Activated CD8-positive, alpha-beta T cell treated with anti-CD3 and anti-CD28 coated beads for 36 hours (primary cell): ENCODE results near the gene LHFPL3. TPM values are rescaled to one million over a fixed set of nuclear protein-coding genes. Genes with fewer than 3 reads are reported as not detected.

Experiments used
- ATAC-seq: fragments of 200-7000 bp; cut with Tn5 transposase; one replicate; pipeline ENCODE4 v1.10.0; 2021; ENCODE audit warnings: mild to moderate bottlenecking, moderate library complexity
- CTCF ChIA-PET: fragments of 350-600 bp; sonication (Branson Sonifier 250); formaldehyde crosslinking; loops from one replicate; lab custom pipeline; 2021; ENCODE audit warnings: antibody characterized with exemption; lab: Charles Lee
- POLR2A ChIA-PET: fragments of 350-600 bp; sonication (Branson Sonifier 250); formaldehyde crosslinking; loops from one replicate; lab custom pipeline; 2021; ENCODE audit warnings: antibody characterized with exemption; lab: Charles Lee
- DNase-seq: peaks from one replicate; pipeline ENCODE4 v3.0.0-alpha.2; 2020
- H3K27ac Mint-ChIP-seq: one replicate; pipeline ENCODE4 v1.8.0; 2021; ENCODE audit warnings: mild to moderate bottlenecking, mixed read lengths
- H3K27me3 Mint-ChIP-seq: one replicate; pipeline ENCODE4 v1.8.0; 2021; ENCODE audit warnings: mixed read lengths
- H3K36me3 Mint-ChIP-seq: one replicate; pipeline ENCODE4 v1.8.0; 2021; ENCODE audit warnings: low read depth, mixed read lengths
- H3K4me1 Mint-ChIP-seq: one replicate; pipeline ENCODE4 v1.8.0; 2021; ENCODE audit warnings: low read depth, mixed read lengths
- H3K4me3 Mint-ChIP-seq: one replicate; pipeline ENCODE4 v1.8.0; 2021; ENCODE audit warnings: mild to moderate bottlenecking, moderate library complexity, mixed read lengths
- H3K9me3 Mint-ChIP-seq: one replicate; pipeline ENCODE4 v1.8.0; 2021; ENCODE audit warnings: mixed read lengths
- intact Hi-C: fragments of 100-400 bp; cut with micrococcal nuclease; formaldehyde crosslinking; loops from one replicate; pipeline ENCODE4 v1.10.0; 2022
- total RNA-seq, 2 experiments: library from RNA; stranded (reverse); gene quantifications; one replicate each; pipeline ENCODE4 v1.2.3, GENCODE V29; 2021
- TF ChIP-seq, protein P1 (sequence below): fragments of 200-600 bp; IDR thresholded peaks from one replicate; pipeline ENCODE4 v1.8.0; 2022; ENCODE audit warnings: antibody characterized with exemption, mild to moderate bottlenecking

The LHFPL3 gene
- total RNA-seq, 2 experiments from 2014 or later: not detected

- Mint-ChIP-seq H3K27ac (no peak overlapping the region), H3K36me3 (no peaks in the 10 kb centered on the region), H3K27me3 (peaks cover 12% of the 10 kb centered on the region), H3K4me3 (no peak overlapping the region), H3K4me1 (no peaks in the 10 kb centered on the region), H3K9me3 (no peaks in the 10 kb centered on the region)
- CTCF ChIA-PET: no interaction called here
- intact Hi-C loops: no loop called here
- ATAC-seq (no peak), DNase-seq (no peak)
- TF ChIP-seq, protein P1, sequence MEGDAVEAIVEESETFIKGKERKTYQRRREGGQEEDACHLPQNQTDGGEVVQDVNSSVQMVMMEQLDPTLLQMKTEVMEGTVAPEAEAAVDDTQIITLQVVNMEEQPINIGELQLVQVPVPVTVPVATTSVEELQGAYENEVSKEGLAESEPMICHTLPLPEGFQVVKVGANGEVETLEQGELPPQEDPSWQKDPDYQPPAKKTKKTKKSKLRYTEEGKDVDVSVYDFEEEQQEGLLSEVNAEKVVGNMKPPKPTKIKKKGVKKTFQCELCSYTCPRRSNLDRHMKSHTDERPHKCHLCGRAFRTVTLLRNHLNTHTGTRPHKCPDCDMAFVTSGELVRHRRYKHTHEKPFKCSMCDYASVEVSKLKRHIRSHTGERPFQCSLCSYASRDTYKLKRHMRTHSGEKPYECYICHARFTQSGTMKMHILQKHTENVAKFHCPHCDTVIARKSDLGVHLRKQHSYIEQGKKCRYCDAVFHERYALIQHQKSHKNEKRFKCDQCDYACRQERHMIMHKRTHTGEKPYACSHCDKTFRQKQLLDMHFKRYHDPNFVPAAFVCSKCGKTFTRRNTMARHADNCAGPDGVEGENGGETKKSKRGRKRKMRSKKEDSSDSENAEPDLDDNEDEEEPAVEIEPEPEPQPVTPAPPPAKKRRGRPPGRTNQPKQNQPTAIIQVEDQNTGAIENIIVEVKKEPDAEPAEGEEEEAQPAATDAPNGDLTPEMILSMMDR: no peak
- POLR2A ChIA-PET: no interaction called here
Observed at GRCh38 chr7:104790440-104790839, 462.0 kb downstream of the LHFPL3 start.

DNA sequence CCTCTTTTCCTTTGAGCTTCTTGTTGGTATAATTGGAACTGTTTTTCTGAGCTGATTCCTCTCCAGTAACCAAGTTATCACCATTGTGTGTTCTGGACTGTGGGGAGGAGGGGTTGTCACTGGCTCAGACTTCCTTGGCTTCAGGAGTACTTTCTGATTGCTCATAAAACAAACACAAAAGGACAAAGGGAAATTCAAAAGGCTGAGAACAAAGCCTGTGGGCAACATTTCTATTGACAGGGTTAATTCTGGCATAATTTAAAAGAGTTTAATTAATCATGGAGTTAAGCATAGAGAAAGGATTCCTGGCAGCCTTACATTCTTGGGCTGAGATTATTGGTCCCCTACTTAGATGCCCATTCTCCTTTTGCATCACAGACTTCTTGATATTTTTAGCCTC, 462.7 kb downstream of the LHFPL3 start:
- CTCF ChIA-PET: no interaction called here
- intact Hi-C loops: no loop called here
- POLR2A ChIA-PET: no interaction called here

DNA sequence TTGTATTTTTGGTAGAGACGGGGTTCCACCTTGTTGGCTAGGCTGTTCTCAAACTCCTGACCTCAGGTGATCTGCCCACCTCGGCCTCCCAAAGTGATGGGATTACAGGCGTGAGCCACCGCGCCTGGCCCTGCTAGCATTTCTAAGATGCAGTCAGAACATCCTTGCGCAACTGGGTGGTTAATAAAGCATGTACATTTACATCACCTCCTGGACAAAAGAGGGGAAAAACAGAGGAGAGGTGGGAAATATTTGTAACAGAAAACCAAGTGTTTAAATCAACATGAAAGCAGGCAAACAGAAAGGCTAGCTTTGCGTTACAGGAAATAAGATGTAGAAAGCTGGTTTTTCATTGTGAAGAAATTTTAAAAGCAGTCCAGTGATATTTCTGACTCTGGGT, 464.7 kb downstream of the LHFPL3 start:
- no peaks in the 10 kb centered on the region for H3K36me3 Mint-ChIP-seq
- no peaks in the 10 kb centered on the region for H3K4me1 Mint-ChIP-seq
- ChIA-PET CTCF (no interaction called here), POLR2A (no interaction called here)
- H3K9me3 Mint-ChIP-seq: no peaks in the 10 kb centered on the region
- H3K27me3 Mint-ChIP-seq: peaks cover 18% of the 10 kb centered on the region
- TF ChIP-seq, protein P1: no peak
- H3K27ac Mint-ChIP-seq: no peak overlapping the region
- ATAC-seq (no peak), DNase-seq (no peak)
- intact Hi-C loops: no loop called here
- no peak overlapping the region for H3K4me3 Mint-ChIP-seq

More for the DNA sequence above, 462.7 kb downstream of the LHFPL3 start:
- Mint-ChIP-seq H3K36me3 (no peaks in the 10 kb centered on the region), H3K27me3 (peaks cover 15% of the 10 kb centered on the region), H3K4me3 (no peak overlapping the region), H3K9me3 (no peaks in the 10 kb centered on the region), H3K4me1 (no peaks in the 10 kb centered on the region), H3K27ac (no peak overlapping the region)
- TF ChIP-seq, protein P1: no peak
- DNase-seq (no peak), ATAC-seq (no peak)

- H3K9me3 Mint-ChIP-seq: no peaks in the 10 kb centered on the region
- ChIA-PET POLR2A (no interaction called here), CTCF (no interaction called here)
- ATAC-seq (no peak), DNase-seq (no peak)
- TF ChIP-seq, protein P1: no peak
- no peak overlapping the region for H3K27ac Mint-ChIP-seq
- intact Hi-C loops: no loop called here
- H3K4me3 Mint-ChIP-seq: no peak overlapping the region
- no peaks in the 10 kb centered on the region for H3K36me3 Mint-ChIP-seq
- H3K4me1 Mint-ChIP-seq: no peaks in the 10 kb centered on the region
- H3K27me3 Mint-ChIP-seq: peaks cover 18% of the 10 kb centered on the region
Observed at GRCh38 chr7:104794154-104794553, 465.8 kb downstream of the LHFPL3 start.

- intact Hi-C loops: no loop called here
- no peaks in the 10 kb centered on the region for H3K36me3 Mint-ChIP-seq
- no peak for DNase-seq
- no peaks in the 10 kb centered on the region for H3K4me1 Mint-ChIP-seq
- no peaks in the 10 kb centered on the region for H3K9me3 Mint-ChIP-seq
- H3K27me3 Mint-ChIP-seq: peaks cover 19% of the 10 kb centered on the region
- ATAC-seq: no peak
- POLR2A ChIA-PET: no interaction called here
- CTCF ChIA-PET: no interaction called here
- no peak overlapping the region for H3K27ac Mint-ChIP-seq
- TF ChIP-seq, protein P1: no peak
- H3K4me3 Mint-ChIP-seq: no peak overlapping the region
Observed at GRCh38 chr7:104794589-104794988, 466.2 kb downstream of the LHFPL3 start.
